ENCODE results near the gene KRT3. TPM values are rescaled to one million over a fixed set of nuclear protein-coding genes. Genes with fewer than 3 reads are reported as not detected.

The KRT3 gene
- total and polyA plus RNA-seq, 10 of the 15 experiments (the other 5 are each of a cell fraction or from before 2014, with no cell fraction given): not detected

DNA sequence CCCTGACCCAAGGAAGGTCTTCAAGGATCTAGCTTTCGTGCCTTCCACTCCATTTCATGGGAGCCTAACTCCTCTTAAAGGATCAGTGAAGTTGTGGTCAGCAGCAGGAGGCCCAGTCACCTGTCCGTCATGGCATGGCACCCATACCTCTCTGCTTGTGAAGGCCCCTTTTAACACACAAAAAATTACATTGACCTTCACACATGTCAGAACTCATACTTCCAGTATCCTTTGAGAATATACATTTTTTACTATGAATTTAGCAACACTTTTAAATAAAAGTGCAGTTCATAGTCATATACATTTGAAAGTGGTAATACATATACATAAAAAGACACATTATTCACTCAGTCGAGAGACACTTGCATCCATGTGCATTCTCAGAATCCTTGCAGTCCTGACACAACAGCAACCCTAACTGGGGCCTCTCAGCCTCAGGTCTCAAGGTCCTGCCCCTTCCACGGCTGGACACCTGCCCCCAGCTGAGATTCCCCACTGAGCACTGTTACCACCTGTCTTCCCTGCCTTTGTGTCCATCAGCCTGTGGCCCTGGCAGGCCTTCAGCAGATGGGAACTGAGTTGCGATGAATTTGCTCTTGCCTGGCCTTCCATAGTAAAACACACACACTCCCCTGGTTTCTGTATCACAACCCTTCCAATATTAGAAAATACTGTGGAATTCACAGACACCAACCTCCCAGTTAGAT is 3.7 kb upstream of the KRT3 start:
- Histone ChIP-seq H3K9me3 (replicated peaks; ENCODE audit: control insufficient read depth, insufficient read depth, low read length) (no peaks in the 10 kb centered on the region), H3K27me3 (replicated peaks in 1 of 2; ENCODE audit: control insufficient read depth in 2 of 2, insufficient read depth in 2 of 2, low read length in 1 of 2) (peaks cover 0 to 2% of the 10 kb centered on the region in 2 experiments; a peak in 1 of 4 replicates), H3K9ac (ENCODE audit: control insufficient read depth, insufficient read depth, low read length) (no peak overlapping the region), H3K4me1 (ENCODE audit: control insufficient read depth, insufficient read depth, low read length) (no peaks in the 10 kb centered on the region), H3K27ac (ENCODE audit: control insufficient read depth, insufficient read depth) (no peak overlapping the region), H3K79me2 (ENCODE audit: control insufficient read depth, insufficient read depth, low read length) (no peaks in the 10 kb centered on the region), H2AFZ (ENCODE audit: control insufficient read depth, low read depth, low read length) (no peak overlapping the region), H3K4me2 (ENCODE audit: control insufficient read depth, insufficient read depth) (no peak overlapping the region), H4K20me1 (ENCODE audit: control insufficient read depth, insufficient read depth) (no peaks in the 10 kb centered on the region), H3K4me3 (no peak overlapping the region), H3K36me3 (ENCODE audit: control insufficient read depth in 2 of 2, insufficient read depth in 2 of 2, low read length in 1 of 2) (no peaks in the 10 kb centered on the region)
- intact Hi-C loops (cut with micrococcal nuclease; ENCODE audit: unreplicated experiment) (no loop called here), in situ Hi-C loops (cut with MboI) (no loop called here)
- RAD21 ChIA-PET (ENCODE audit: unreplicated experiment): no interaction called here
- SMC1A ChIA-PET (ENCODE audit: uncharacterized antibody, unreplicated experiment): no interaction called here
- POLR2A ChIA-PET: no interaction called here
- FAIRE-seq (no peak), ATAC-seq (no peak), DNase-seq (ENCODE audit: low read depth, low spot score) (no peak)
- 9% methylated on average over 5 of the region's 5 CpGs for WGBS (ENCODE audit: insufficient coverage, insufficient replicate concordance, low lambda C conversion rate, missing lambda C conversion rate)
- CTCF ChIA-PET: no interaction called here
- BruUV-seq (replicated peaks): no TSS peak
- TF ChIP-seq MTA3 (IDR thresholded peaks at IDR 0.05; ENCODE audit: borderline replicate concordance, low read length): no peak

DNA sequence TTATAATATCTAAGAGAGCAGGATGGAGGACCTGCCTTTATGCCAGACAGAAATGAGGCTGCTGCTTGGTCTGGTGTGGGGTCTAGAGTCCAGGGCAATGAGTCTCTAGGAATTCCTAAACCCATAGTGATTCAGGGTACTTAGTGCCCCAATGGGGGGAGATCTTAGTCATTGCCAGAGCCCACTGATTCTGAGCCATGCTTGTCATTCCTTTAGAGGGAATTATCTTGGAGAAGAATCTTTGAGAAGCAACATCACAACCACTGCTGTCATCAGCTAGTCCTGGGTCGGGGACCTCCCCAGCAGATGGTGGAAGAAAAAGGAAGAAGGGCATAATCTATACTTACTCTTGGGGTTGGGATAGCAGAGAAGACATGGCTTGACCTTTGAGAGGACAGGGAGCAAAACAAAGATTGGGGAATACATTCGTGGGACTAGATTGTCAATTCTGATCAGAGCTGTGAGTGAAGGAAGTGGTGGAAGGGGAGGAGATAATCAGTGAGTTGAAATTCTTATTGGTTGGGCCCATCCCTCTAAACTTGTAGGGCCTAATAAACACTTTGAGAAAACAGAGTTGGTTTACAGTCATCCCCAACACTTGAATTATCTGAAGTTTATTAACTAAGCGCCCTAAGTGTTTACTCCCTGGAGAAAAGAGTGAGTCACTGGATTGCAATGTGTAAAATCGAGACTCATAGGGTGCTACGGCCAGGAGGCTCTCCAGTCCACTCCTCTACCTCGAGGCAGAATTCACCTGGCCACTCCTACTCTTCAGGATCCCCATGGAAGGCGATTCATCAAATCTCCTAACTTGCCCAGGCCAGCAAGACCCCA is 3.0 kb upstream of the KRT3 start:
- H3K9ac ChIP-seq (ENCODE audit: control insufficient read depth, insufficient read depth, low read length): no peak overlapping the region
- in situ Hi-C loops (cut with MboI): no loop called here
- H3K4me3 ChIP-seq: no peak overlapping the region
- POLR2A ChIA-PET: no interaction called here
- no peaks in the 10 kb centered on the region for H3K79me2 ChIP-seq (ENCODE audit: control insufficient read depth, insufficient read depth, low read length)
- H3K4me1 ChIP-seq (ENCODE audit: control insufficient read depth, insufficient read depth, low read length): no peaks in the 10 kb centered on the region
- intact Hi-C loops (cut with micrococcal nuclease; ENCODE audit: unreplicated experiment): no loop called here
- no peak for DNase-seq (ENCODE audit: low read depth, low spot score)
- peaks cover 0 to 2% of the 10 kb centered on the region in 2 experiments; a peak in 2 of 4 replicates for H3K27me3 ChIP-seq (replicated peaks in 1 of 2; ENCODE audit: control insufficient read depth in 2 of 2, insufficient read depth in 2 of 2, low read length in 1 of 2)
- no peak overlapping the region for H3K27ac ChIP-seq (ENCODE audit: control insufficient read depth, insufficient read depth)
- no peak for FAIRE-seq
- WGBS (ENCODE audit: insufficient coverage, insufficient replicate concordance, low lambda C conversion rate, missing lambda C conversion rate): 4% methylated on average over 7 of the region's 7 CpGs
- H3K9me3 ChIP-seq (replicated peaks; ENCODE audit: control insufficient read depth, insufficient read depth, low read length): no peaks in the 10 kb centered on the region
- BruUV-seq (replicated peaks): no TSS peak
- no peak overlapping the region for H2AFZ ChIP-seq (ENCODE audit: control insufficient read depth, low read depth, low read length)
- H3K36me3 ChIP-seq (ENCODE audit: control insufficient read depth in 2 of 2, insufficient read depth in 2 of 2, low read length in 1 of 2): no peaks in the 10 kb centered on the region
- TF ChIP-seq EGR1 (IDR thresholded peaks at IDR 0.05; ENCODE audit: borderline replicate concordance in 1 of 2, low read depth in 2 of 2, low read length in 2 of 2) (no peak), FOXM1 (IDR thresholded peaks at IDR 0.05; ENCODE audit: low read depth, low read length) (no peak), YY1 (IDR thresholded peaks at IDR 0.05; ENCODE audit: low read depth, low read length) (no peak), SMC3 (IDR thresholded peaks at IDR 0.05; ENCODE audit: borderline replicate concordance, low read length) (no peak)
- ATAC-seq: no peak
- SMC1A ChIA-PET (ENCODE audit: uncharacterized antibody, unreplicated experiment): no interaction called here
- no peaks in the 10 kb centered on the region for H4K20me1 ChIP-seq (ENCODE audit: control insufficient read depth, insufficient read depth)
- CTCF ChIA-PET: interaction anchor here (1.1 kb wide), 1 partner anchor 72 kb away, joined by 4 read pairs; no protein-coding TSS in a partner anchor
- no peak overlapping the region for H3K4me2 ChIP-seq (ENCODE audit: control insufficient read depth, insufficient read depth)
- RAD21 ChIA-PET (ENCODE audit: unreplicated experiment): no interaction called here

Measured in GM12878 (cell line).